GM19043 (cell line): ENCODE results near the gene GNAO1.

Experiments used
- ATAC-seq: cut with Tn5 transposase; IDR thresholded peaks from one replicate; pipeline ENCODE4 v1.9.1; 2021; ENCODE audit warnings: low read depth; ENCODE audit not compliant: unreplicated experiment

Gene GNAO1

DNA sequence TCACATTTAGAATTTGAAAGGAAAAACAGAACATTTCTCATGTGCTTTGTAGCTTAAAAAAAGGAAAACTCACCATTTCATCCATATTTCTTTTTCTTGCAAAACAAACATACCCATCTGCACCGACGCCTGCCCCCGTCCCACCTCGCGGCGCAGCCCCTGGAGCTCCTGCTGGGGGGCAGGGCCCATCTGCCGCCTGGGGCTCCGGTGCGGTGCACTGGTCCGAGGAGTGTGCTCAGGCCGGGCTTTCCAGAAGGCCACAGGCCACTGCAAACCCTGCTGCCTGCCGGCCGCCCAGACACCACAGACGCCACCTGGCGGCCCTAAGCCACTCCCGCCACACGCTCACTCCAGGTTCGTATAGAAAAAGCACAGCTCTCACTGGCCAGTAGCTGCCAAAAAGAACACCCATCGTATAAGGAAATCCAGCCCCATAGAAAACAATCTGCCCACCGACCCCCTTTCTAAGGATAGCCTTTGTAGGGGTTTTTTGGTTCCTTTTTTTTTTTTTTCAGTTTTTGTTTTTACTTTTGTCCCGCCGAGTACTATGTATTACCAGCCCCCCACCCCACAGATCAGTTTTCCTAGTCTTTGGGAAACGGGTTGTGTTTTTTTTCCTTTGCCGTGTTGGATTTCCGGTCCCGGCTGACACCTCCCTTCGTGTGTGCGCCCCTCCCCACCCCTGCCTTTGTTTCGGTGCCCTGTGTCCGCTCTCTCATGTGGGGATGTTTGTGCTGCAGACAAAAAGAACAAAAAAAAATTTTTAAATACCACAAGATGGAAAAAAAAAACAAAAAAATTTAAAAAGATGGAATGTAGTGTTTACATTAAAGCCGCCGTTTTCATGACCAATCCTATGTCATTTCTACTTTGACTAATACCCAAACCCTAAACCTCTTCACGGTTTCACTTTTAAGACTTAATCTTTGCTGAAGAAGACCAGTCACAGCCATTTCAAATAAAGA lies 165.3 kb downstream of the GNAO1 start:
- peak; percentile 96 for ATAC-seq

DNA sequence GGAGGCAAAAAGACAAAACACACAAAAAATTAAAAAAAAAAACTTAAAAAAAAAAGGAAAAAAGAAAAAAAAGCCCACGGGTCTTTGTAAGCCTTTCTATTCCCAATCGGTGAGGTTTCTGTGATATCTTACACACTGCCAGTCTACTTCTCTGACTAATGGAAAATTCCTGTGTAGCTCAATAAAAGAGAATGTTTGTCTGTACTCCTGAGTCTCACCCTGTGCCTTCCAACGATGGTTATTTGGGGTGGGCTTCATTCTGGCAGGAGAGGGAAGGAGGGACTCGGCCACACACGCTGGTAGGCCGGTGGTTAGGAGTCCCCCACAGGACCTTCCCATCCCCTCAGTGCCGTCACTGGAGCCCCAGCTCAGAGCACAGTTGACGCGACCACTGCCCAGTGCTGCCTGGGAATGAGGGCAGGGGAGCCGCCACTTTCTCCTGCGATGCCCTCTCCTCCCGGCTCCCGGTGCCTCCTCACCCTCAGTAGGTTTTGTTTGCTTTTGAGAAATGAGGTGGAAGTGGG lies 166.0 kb downstream of the GNAO1 start:
- no peak for ATAC-seq

DNA sequence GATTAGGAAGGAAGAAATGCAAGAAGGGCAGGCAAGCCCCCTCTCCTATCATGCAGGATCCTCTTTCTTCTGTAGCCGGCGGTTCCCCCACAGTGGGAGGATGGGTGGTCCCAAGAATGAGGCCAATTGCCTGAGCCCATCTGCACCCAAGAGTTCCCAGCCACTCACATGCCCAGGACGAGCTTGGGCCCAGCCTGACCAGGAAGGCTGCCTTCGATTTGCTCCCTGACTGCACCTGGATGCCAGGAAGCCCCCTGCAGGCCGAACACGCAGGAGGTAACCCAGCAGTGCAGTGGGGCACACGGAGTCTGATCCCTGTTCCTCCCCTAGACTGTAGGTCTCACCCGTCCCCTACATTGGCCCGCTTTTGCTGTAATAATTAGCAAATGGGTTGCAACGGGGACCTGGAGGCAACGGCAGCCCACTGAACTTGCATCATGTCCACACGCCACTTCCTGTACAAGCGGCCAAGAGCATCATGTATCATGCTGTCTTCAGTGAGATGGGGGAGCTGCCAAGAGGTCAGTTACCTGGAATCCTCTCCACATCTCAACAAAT lies 166.6 kb downstream of the GNAO1 start:
- ATAC-seq: no peak

DNA sequence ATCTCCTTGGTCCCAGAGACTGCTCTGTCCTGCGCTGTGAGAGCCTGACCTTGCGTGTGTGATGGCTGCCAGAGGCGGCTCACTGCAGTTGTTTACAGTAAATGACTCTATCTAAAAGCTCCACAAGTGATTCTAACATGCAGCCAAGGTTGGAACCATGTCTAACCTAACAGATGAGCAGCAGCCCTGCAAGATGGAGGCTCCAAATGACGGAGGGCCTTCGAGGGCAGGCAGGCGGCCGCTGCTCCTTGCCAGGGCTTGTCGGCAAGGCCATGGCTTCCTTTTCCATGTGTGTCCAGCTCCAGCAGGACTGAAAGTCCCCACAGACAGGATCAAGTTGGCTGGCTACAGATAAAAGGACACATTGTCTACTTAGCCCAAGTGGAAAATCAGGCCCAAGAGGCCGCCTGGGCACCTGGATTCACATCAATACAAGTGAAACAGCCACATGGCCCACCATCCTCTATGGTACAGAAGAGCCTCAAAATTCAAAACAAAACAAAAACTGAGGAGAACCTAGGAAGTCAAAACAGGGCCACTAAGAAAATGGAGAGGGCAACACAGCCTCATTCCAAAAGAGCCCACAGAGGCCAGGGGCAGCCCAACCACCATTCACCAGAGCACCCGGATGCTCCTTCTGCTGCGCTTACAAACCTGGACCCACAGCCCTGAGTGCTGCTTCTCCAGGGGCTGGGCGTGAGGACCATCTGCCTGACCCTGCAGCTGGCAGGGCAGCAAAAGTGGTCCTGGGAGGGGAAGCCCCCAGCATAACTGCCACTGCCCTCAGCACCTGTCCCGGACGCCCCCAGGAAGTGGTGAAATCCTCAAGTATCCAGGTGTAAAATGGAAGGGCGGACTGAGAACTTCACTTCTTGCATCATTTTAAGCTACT lies 169.1 kb downstream of the GNAO1 start:
- no peak for ATAC-seq

DNA sequence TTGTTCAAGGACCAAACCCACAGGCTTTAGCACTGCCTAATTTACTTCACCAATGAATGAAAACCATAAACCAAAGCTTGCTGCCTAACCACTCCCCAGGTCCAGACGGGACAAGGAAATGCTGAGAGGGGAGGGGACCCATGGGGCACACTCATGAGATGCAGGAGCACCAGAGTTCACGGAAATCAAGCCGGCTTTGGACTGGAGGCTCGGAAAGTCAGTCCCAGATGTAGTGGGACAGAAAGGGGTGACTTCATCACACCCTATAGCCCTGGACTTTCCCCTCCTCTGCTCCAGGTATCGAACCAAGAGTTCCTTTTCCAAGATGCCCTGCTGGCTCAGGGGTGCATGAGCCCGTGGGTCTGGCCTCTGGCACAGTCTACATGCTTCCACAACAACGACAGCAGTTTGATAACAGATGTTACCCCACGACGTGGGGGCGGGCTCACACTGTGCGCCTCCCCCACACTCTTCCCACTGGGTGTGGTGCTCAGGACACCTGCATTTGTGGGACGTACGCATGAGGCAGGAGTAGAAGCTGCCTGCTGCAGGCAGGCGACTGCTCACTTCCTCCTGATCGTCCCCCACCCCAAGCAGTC lies 170.9 kb downstream of the GNAO1 start:
- ATAC-seq: no peak

DNA sequence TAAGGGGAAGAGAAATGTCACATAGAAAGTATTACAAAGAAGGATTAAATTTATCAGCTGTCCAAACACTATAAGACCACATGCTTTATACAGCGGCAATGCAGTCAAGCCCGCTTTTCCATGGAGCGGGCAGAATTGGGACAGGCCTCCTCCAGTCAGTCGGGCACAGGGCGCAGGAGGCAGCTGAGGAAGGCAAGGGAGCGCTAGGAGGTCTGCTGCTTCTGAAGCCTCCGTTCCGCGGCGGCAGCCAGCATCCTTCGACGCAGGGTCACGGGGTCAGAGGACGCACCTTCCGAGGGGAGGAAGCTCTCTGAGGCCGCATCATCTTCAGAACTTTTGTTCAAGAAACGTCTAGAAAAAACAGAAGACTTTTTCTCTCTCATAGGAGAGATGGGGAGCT lies 171.4 kb downstream of the GNAO1 start:
- ATAC-seq: no peak

DNA sequence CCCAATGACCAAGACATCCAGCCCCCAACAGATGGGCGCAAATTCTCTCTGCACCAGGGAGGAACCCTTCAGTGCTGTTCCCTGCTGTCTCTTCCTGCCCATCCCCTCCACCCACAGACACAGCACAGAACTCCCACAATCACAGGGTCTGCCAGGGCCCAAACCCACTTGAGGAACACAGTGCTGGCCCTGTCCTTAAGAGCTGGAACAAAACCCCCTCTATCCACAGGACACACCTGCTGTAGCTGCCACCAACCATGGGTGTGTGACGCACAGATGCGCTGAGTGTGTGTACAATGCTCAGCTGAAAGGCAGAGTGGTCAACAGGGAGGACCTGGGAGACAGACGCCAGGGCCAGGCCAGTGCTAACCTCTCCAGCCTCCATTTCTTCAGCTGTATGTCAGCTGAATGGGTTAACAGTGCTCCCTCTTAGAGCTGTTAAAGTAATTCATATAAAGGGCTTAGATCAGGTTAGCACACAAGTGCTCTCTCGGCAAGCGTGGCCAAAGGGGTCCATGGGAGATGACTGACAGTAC lies 172.0 kb downstream of the GNAO1 start:
- ATAC-seq: no peak

DNA sequence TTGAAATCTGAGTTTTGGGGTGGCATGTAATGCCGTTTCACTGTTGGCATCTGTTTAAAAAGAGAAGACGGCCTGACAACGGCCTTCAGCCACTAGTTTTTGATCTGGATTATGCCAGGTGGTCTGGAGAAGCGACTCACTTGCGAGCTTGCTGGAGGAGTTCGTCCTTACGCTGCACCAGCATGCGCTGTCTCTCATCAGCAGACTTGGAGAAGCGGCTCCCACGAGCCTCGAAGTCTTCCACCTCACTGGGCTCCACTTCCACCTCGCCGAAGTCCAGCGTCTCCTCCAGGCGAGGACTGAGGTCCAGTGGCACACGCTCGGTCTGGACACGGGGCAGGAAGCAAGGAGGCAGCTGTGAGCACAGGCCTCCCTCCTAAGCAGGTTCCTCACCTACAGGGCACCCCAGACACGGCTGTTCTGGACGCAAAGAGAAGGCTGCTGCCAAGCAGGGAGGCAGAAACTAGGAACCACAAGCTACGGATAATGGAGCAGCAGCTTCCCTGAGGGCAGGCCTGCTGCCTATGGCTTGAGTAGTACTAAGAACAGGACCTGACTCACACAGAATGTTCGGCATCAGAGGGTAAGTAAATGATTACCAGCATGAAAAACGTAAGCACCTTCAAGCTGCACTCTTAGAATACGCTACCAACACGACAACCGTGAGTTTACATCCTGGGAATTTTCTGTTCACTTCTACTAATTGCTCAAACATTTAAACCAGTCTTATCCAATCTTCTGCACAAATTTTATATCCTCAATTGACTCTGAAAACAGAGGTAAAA lies 172.7 kb downstream of the GNAO1 start:
- no peak for ATAC-seq

DNA sequence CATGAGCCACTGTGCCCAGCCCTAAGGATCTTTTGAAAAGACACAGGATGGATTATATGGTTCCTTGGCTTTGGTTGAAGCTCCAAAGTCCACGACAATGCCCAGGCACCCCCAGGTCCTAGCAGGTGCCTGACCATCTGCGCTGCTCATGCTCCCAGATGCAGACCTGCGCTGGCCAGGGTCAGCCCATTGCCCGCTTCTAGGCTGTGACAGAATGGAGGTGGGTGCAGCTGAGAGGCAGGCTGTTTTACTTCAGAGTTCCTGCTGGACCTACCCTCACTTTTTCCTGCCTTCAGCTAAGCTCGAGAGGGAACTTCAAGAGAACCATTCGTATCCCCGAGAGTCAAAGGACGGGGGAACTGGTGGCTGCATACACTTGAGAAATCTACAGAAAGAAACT lies 173.6 kb downstream of the GNAO1 start:
- ATAC-seq: no peak

DNA sequence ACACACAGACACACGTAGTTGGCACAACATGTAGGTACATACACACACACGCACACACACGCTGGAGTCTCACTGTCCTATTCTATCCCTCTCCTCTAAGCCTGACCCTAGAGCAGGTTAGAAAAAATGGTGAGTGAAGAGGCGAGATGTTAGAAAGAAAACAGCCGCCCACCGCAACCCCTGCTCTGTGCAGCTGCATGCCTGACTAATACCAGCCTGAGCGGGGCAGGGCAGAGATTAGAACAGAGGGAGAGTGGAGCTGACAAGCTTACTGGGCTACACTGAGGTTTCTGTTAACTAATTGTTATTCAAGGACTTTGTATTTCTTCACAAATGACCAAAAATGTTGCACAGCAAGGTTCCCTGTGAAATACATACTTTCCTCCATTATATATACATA lies 174.3 kb downstream of the GNAO1 start:
- ATAC-seq: no peak

DNA sequence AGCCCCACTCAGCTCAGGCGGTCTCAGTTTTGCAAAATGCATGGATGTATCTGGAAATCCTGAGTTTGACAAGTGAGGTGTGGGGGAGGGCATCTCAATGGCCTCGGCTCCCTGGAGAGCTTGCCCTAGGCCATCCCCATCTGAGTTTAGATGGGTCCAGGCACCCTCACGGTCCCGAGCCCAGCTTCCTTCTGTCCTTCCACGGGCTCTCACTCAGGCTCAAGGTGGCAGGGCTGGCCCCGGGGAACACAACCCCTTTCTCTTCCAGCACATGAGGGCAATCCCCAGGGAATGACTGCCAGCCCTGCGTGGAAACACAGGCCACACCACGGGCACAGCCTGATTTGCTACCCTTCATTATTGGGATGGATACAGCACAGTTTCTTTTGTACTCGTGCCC lies 175.7 kb downstream of the GNAO1 start:
- no peak for ATAC-seq

DNA sequence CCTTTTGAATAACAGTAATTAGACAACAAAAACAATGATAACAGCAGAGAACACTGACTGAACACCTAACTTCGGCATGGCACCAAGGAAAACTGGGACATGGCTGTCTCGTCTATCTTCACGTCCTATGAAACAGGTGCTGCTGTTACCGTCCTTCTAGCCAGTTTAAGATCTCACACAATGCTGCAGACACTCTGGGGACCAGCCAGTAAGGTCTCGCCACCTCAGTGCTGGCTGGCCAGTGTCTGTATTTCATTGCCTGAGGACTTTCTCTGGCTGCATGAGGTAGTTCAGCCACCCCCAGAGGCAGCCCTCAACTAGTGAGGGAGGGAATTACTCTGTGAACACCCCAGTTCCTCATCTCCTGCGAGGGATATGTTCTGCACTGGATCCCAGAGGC lies 176.5 kb downstream of the GNAO1 start:
- no peak for ATAC-seq

DNA sequence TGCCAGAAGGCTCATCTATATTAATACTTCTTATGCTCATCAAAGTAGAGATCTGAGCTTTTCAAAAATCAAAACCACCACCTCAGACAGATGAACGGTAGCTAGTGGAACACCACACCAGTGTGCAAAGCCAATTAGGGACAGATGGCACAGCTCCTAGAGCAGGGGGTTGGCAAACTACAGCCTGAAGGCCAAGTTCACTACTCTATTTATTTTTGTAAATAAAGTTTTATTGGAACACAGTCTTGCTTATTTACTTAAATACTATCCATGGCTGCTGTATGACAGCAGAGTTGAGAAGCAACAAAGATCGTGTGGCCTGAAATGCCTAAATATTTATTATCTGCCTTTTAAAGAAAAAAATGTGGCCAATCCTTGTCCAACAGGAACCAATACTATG lies 177.3 kb downstream of the GNAO1 start:
- ATAC-seq: no peak

DNA sequence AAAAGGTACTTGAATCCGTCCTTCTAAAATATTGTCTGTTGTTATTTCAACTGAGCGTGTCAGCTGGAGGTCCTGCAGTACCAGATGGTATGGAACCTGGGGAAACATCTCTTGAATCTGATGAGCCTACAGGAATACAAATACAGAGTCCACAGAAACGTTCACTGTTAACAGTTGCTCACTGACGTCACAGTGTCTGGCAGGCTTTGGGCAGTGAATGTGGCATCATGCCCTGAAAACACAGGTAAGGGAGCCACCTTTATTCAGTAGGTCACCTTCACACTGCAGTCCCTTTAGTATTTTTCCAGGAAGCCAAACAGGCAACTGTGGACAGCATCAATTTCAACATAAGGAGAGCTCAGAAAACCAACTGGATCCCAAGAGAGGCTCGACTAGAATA lies 177.9 kb downstream of the GNAO1 start:
- no peak for ATAC-seq

DNA sequence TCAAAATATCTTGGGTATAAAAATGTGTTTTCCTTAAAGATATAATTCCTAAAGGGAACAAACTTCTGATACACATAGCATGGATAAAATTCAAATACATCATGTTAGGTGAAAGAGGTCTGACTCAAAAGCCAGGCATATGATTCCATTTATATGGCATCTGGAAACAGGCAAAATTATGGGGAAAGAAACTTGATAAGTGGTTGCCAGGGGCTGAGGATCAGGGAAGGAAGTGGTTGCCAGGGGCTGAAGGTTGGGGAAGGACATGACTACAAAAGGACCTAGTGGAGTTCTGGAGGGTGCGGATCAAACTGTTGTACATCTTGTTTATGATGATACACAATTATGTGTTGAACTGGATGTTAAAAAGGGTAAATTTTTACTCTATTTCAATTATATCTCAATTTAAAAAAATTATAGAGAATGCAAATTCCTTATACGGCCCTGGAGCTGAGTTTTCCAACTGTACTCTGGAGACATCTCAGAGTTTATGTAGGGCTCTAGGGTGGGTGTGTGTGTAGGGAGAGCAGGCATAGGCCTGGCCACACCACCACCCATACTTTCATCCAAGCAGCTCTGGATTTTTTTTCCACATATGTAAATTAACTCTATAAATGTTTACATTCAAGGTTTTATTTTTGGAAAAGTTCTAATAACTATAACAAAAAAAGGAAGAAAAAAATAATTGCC lies 179.0 kb downstream of the GNAO1 start:
- no peak for ATAC-seq

DNA sequence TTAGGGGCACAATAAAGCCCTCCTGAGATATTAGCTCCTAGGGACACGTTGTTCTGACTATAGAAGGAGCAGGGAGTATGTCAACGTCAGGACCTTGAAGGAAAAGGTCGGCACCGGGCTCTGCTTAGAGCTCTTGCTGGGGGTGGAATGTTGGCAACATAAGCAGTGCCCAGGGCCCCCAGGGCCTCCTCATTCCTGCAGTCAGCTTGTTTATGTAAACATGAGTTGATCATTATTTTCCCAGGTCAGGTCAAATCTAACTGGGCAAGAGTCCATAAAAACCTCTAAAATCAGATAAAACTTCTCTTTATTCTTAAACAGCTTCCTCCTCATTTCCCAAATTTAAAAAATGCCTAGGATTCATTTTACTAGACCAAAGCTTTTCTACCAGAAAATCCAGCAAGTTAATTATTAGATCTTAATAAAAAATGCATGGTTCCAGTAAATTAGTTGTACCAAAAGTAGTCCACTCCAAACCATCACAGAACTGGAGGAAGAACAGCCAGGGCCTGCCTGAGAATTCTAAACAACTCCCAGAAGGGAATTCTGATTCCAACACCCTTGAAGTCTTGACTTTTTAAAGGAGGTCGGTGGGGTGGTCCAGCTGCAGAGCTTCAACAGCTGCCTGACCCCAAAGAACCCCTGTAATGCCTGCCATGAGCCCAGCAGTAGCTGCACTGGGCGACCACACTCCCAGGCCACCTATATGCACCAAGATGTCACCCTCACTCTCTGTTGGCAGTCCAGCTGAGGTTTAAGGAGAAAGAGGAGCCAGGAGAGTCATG lies 179.8 kb downstream of the GNAO1 start:
- ATAC-seq: no peak

DNA sequence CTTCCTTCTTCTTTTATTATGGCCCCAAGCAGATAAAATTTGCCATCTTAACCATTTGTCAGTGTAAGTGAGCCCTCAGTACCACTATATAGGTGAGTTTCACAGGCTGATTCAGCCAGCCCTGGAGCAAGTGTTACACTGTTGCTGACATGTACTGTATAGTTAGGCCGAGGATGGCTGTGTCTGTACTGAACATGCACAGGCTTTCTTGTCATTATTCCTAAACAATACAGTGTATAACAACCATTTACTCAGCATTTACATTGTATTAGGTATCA lies 180.3 kb downstream of the GNAO1 start:
- no peak for ATAC-seq

DNA sequence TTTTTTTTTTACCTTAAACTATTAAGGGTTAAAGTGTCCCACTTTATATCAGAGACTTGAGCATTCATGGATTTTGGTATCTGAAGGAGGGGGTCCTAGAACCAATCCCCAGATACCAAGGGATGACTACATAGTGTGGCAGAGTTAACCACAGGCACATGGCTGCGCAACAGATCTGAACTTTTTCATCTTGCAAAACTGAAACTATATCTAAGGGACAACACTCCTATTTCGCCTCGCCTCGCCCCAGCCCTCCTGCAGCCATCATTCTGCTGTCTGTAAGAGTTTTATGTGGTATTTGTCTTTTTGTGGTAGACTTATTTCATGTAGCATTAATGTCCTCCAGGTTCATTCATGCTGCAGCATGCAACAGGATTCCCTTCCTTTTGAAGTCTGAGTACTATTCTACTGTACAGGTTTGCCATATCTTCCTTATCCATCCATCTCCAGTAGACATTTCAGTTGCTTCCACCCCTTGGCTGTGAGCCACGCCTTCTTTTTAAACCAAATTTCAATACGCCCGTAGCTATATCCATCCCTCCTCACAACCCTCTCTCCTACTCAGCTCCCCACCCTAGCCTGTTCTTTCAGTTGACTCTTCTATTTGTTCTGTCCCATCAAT lies 180.8 kb downstream of the GNAO1 start:
- ATAC-seq: no peak
